HL-60 (cell line): ENCODE results near the gene CYP3A4.
A peak's percentile ranks its signal among the peaks of the same experiment; 100 is the strongest.
"Not testable (repeated sequence)": the region's sequence is repeated elsewhere in the genome, so short reads cannot be mapped to it uniquely, and the experiment has no call there.

Experiments
- DNase-seq, 2 experiments: peaks; one replicate each; pipeline ENCODE4 v3.0.0-alpha.2; 2010 to 2020; ENCODE audit warnings: low read depth in 1 of 2, low spot score in 1 of 2
- H3K27ac ChIP-seq: fragments of 250-450 bp; sonication (Bioruptor Pico); replicated peaks from 2 replicates; pipeline ENCODE4 v1.5.1; 2020; ENCODE audit warnings: mild to moderate bottlenecking, moderate library complexity
- H3K27me3 ChIP-seq: fragments of 250-450 bp; sonication (Bioruptor Pico); 2 replicates; pipeline ENCODE4 v1.5.1; 2021; ENCODE audit warnings: mild to moderate bottlenecking, moderate library complexity; ENCODE audit not compliant: insufficient read depth, poor library complexity, severe bottlenecking
- H3K4me3 ChIP-seq: replicated peaks from 2 replicates; pipeline ENCODE4 v1.5.1; 2011; ENCODE audit warnings: mild to moderate bottlenecking, control low read depth, low read length; ENCODE audit not compliant: insufficient read depth
- GABPA ChIP-seq: IDR thresholded peaks from 2 replicates; pipeline ENCODE4 v1.6.1; 2012; ENCODE audit warnings: low read depth
- POLR2AphosphoS5 ChIP-seq: IDR thresholded peaks from 2 replicates; pipeline ENCODE4 v1.6.1; 2012; ENCODE audit warnings: low read depth
- SPI1 ChIP-seq: IDR thresholded peaks from 2 replicates; pipeline ENCODE4 v1.6.1; 2012; ENCODE audit warnings: low read depth, mild to moderate bottlenecking, borderline replicate concordance
- TF ChIP-seq, protein P1 (sequence below): IDR thresholded peaks from 2 replicates; pipeline ENCODE4 v1.6.1; 2012; ENCODE audit warnings: low read depth; ENCODE audit not compliant: insufficient replicate concordance
- TF ChIP-seq, protein P2 (sequence below): IDR thresholded peaks from one replicate; pipeline ENCODE4 v1.5.1; 2011; ENCODE audit warnings: low read length, control low read depth, inconsistent platforms; ENCODE audit not compliant: insufficient read depth

The CYP3A4 gene

DNA sequence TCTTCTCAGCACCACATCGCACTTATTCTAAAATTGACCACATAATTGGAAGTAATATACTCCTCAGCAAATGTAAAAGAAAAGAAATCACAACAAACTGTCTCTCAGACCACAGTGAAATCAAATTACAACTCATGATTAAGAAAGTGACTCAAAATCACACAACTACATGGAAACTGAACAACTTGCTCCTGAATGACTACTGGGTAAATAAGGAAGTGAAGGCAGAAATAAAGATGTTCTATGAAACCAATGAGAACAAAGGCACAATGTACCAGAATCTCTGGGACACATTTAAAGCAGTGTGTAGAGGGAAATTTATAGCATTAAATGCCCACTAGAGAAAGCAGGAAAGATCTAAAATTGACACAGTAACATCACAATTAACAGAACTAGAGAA is 10.6 kb downstream of the CYP3A4 start:
- DNase-seq = not testable (repeated sequence)
- TF ChIP-seq SPI1 = peak; percentile 36; the same call in 1 of the 2 replicates

DNA sequence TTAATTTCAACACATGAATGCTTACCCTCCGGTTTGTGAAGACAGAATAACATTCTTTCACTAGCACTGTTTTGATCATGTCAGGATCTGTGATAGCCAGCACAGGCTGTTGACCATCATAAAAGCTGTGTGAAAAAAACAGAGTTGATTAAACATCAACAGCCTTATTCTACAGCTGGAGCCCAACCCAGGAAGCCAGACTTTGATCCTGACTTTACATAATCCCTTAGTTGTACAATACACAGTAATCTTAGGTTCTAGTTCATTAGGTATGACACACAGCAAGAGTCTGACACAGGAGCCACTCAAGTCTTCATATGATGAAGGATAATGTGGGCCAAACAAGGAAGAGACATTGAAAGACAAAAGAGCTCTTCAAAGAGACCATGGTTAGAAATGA is 11.4 kb downstream of the CYP3A4 start:
- no peak overlapping the region for H3K27ac ChIP-seq
- peaks cover 4% of the 10 kb centered on the region for H3K27me3 ChIP-seq
- TF ChIP-seq, protein P1, sequence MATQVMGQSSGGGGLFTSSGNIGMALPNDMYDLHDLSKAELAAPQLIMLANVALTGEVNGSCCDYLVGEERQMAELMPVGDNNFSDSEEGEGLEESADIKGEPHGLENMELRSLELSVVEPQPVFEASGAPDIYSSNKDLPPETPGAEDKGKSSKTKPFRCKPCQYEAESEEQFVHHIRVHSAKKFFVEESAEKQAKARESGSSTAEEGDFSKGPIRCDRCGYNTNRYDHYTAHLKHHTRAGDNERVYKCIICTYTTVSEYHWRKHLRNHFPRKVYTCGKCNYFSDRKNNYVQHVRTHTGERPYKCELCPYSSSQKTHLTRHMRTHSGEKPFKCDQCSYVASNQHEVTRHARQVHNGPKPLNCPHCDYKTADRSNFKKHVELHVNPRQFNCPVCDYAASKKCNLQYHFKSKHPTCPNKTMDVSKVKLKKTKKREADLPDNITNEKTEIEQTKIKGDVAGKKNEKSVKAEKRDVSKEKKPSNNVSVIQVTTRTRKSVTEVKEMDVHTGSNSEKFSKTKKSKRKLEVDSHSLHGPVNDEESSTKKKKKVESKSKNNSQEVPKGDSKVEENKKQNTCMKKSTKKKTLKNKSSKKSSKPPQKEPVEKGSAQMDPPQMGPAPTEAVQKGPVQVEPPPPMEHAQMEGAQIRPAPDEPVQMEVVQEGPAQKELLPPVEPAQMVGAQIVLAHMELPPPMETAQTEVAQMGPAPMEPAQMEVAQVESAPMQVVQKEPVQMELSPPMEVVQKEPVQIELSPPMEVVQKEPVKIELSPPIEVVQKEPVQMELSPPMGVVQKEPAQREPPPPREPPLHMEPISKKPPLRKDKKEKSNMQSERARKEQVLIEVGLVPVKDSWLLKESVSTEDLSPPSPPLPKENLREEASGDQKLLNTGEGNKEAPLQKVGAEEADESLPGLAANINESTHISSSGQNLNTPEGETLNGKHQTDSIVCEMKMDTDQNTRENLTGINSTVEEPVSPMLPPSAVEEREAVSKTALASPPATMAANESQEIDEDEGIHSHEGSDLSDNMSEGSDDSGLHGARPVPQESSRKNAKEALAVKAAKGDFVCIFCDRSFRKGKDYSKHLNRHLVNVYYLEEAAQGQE = no peak
- TF ChIP-seq, protein P2, sequence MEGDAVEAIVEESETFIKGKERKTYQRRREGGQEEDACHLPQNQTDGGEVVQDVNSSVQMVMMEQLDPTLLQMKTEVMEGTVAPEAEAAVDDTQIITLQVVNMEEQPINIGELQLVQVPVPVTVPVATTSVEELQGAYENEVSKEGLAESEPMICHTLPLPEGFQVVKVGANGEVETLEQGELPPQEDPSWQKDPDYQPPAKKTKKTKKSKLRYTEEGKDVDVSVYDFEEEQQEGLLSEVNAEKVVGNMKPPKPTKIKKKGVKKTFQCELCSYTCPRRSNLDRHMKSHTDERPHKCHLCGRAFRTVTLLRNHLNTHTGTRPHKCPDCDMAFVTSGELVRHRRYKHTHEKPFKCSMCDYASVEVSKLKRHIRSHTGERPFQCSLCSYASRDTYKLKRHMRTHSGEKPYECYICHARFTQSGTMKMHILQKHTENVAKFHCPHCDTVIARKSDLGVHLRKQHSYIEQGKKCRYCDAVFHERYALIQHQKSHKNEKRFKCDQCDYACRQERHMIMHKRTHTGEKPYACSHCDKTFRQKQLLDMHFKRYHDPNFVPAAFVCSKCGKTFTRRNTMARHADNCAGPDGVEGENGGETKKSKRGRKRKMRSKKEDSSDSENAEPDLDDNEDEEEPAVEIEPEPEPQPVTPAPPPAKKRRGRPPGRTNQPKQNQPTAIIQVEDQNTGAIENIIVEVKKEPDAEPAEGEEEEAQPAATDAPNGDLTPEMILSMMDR = no peak
- no peak for TF ChIP-seq GABPA
- no peak for TF ChIP-seq SPI1
- no peak for TF ChIP-seq POLR2AphosphoS5
- no peak for DNase-seq
- H3K4me3 ChIP-seq = no peak overlapping the region

More for the DNA sequence above, 10.6 kb downstream of the CYP3A4 start:
- not testable (repeated sequence) for H3K27ac ChIP-seq, H3K27me3 ChIP-seq, H3K4me3 ChIP-seq

DNA sequence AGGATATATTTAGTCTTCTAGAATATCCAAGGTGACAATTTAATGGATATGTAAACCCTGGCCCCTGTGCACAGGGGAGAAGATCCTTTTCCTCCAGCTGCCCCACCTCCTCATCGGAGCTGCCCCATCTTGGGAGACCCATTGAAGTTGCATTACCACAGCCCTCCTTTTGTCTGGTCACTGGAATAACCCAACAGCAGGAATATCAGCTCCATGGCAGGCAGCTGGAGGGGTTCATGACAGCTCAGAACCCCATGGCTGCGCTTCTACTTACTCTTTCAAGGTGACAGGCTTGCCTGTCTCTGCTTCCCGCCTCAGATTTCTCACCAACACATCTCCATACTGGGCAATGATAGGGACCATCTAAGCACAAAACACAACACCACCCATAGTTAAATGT is 14.5 kb downstream of the CYP3A4 start:
- DNase-seq, H3K27me3 ChIP-seq, H3K4me3 ChIP-seq, H3K27ac ChIP-seq: not testable (repeated sequence)

DNA sequence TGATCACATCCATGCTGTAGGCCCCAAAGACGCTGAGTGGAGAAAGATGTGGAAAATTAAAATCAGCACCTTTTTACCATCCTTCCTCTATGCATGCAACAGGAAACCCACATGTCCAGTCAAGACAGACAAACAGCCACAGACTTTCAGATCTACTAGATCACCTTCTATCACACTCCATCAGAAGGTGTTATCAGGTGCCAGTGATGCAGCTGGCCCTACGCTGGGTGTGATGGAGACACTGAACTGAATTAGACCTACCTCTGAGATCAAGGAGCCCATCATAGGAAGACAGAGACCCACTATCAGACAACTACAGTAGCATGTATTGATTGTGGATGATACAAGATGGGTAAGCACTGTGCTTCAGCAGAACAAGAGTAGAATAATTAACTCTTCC is 15.5 kb downstream of the CYP3A4 start:
- Histone ChIP-seq H3K4me3 (no peak overlapping the region), H3K27ac (no peak overlapping the region), H3K27me3 (peaks cover 4% of the 10 kb centered on the region)
- no peak for DNase-seq
- TF ChIP-seq SPI1 (no peak), POLR2AphosphoS5 (no peak), GABPA (no peak)
- TF ChIP-seq, protein P1 = no peak
- TF ChIP-seq, protein P2 = no peak

DNA sequence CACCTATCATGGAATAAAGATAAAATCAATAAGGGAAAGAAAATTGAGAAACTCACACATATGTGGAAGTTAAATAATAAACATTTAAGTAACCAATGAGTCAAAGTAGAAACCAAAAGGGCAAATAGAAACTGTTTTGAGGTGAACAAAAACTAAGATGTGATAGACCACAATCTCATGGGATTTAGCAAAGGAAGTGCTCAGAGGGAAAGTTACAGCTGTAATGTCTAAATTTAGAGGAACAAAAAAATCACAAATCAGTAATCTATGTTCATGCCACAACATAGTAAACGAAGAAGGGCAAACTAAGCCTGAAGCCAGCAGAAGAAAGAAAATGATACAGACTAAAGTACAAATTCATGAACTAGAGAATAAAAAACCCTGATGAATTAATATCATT is 16.3 kb downstream of the CYP3A4 start:
- no peak overlapping the region for H3K27ac ChIP-seq
- H3K4me3 ChIP-seq = no peak overlapping the region
- H3K27me3 ChIP-seq = peaks cover 7% of the 10 kb centered on the region
- no peak for DNase-seq
- no peak for TF ChIP-seq GABPA
